Panc1 (cell line): ENCODE data around the gene EIF3J.

Experiments used
- CTCF ChIP-seq: fragments of 450-650 bp; IDR thresholded peaks from 2 replicates; pipeline ENCODE4 v1.5.1; 2017; ENCODE audit warnings: mild to moderate bottlenecking
- POLR2AphosphoS5 ChIP-seq: IDR thresholded peaks from 2 replicates; pipeline ENCODE4 v1.6.1; 2012; ENCODE audit warnings: mild to moderate bottlenecking, low read depth, low read length, moderate library complexity
- REST ChIP-seq, 2 experiments: IDR thresholded peaks; 2 replicates each; pipeline ENCODE4 v1.6.1; 2011 to 2012; ENCODE audit warnings: low read depth in 2 of 2, control low read depth in 1 of 2, low read length in 1 of 2, mild to moderate bottlenecking in 1 of 2, moderate library complexity in 1 of 2; ENCODE audit not compliant: insufficient read depth in 1 of 2
- SIN3A ChIP-seq: IDR thresholded peaks from 2 replicates; pipeline ENCODE4 v1.6.1; 2012; ENCODE audit warnings: low read depth, mild to moderate bottlenecking, low read length, moderate library complexity, borderline replicate concordance; ENCODE audit not compliant: insufficient read depth

- no peak for TF ChIP-seq CTCF
- TF ChIP-seq REST (IDR thresholded peaks at IDR 0.05; ENCODE audit: insufficient read depth in 1 of 2, low read depth in 2 of 2, low read length in 1 of 2), result no peak
- no peak for TF ChIP-seq POLR2AphosphoS5
- TF ChIP-seq SIN3A, result no peak
These were observed 44.9 kb upstream of the EIF3J start for GRCh38 chr15:44492040-44492439.
